ENCODE results near the gene LATS2.
A peak's percentile ranks its signal among the peaks of the same experiment; 100 is the strongest.
"Not testable (repeated sequence)": the region's sequence is repeated elsewhere in the genome, so short reads cannot be mapped to it uniquely, and the experiment has no call there.

LATS2 gene

GRCh38 chr13:20938302-20938701 is 123.1 kb downstream of the LATS2 start:
- TF ChIP-seq CTCF (IDR thresholded peaks at IDR 0.05; ENCODE audit: borderline replicate concordance, insufficient read depth, low read depth, low read length): no peak
- H3K4me3 ChIP-seq (ENCODE audit: low read depth, low read length): no peak overlapping the region

- no peak overlapping the region for H3K4me3 ChIP-seq (ENCODE audit: low read depth, low read length)
These were observed 133.7 kb downstream of the LATS2 start for GRCh38 chr13:20927596-20928257.

GRCh38 chr13:20925395-20925790 is 136.0 kb downstream of the LATS2 start:
- not testable (repeated sequence) for H3K4me3 ChIP-seq (ENCODE audit: low read depth, low read length)

More at GRCh38 chr13:20927596-20928257, 133.7 kb downstream of the LATS2 start:
- TF ChIP-seq CTCF (IDR thresholded peaks at IDR 0.05; ENCODE audit: borderline replicate concordance, insufficient read depth, low read depth, low read length): no peak

GRCh38 chr13:20924758-20925394 is 136.5 kb downstream of the LATS2 start:
- peak; percentile 56; the same call in 1 of the 2 replicates for TF ChIP-seq CTCF (IDR thresholded peaks at IDR 0.05; ENCODE audit: borderline replicate concordance, insufficient read depth, low read depth, low read length)
- no peak overlapping the region for H3K4me3 ChIP-seq (ENCODE audit: low read depth, low read length)

- no peak for TF ChIP-seq CTCF (IDR thresholded peaks at IDR 0.05; ENCODE audit: borderline replicate concordance, insufficient read depth, low read depth, low read length)
These were observed 138.1 kb downstream of the LATS2 start for GRCh38 chr13:20923272-20923671.

More at GRCh38 chr13:20923272-20923671, 138.1 kb downstream of the LATS2 start:
- H3K4me3 ChIP-seq (ENCODE audit: low read depth, low read length): no peak overlapping the region
